ENCODE measurements around the gene CRADD.

The CRADD gene

GRCh38 chr12:93727911-93728310 lies 50.7 kb downstream of the CRADD start:
- Histone ChIP-seq H3K4me3 (no peak overlapping the region), H3K27ac (no peak overlapping the region), H3K36me3 (ENCODE audit: insufficient read depth, low read length) (no peaks in the 10 kb centered on the region), H3K9ac (ENCODE audit: insufficient read length) (no peak overlapping the region), H3K9me3 (ENCODE audit: low read depth, low read length) (no peaks in the 10 kb centered on the region)
- no peak for DNase-seq (ENCODE audit: low read depth, low spot score)
- TF ChIP-seq FOXP2 (optimal IDR thresholded peaks at IDR 0.05; ENCODE audit: control extremely low read depth, extremely low read length, insufficient read depth) (no peak), POLR2AphosphoS5 (IDR thresholded peaks at IDR 0.05; ENCODE audit: borderline replicate concordance, low read depth, low read length) (no peak), EZH2 (IDR thresholded peaks at IDR 0.05) (no peak)

- no peak overlapping the region for H3K9ac ChIP-seq (ENCODE audit: insufficient read length)
- H3K36me3 ChIP-seq (ENCODE audit: insufficient read depth, low read length), result no peaks in the 10 kb centered on the region
- no peak for DNase-seq (ENCODE audit: low read depth, low spot score)
- TF ChIP-seq EZH2 (IDR thresholded peaks at IDR 0.05) (no peak), FOXP2 (optimal IDR thresholded peaks at IDR 0.05; ENCODE audit: control extremely low read depth, extremely low read length, insufficient read depth) (no peak), POLR2AphosphoS5 (IDR thresholded peaks at IDR 0.05; ENCODE audit: borderline replicate concordance, low read depth, low read length) (no peak)
- no peak overlapping the region for H3K4me3 ChIP-seq
- H3K27ac ChIP-seq, result no peak overlapping the region
- no peaks in the 10 kb centered on the region for H3K9me3 ChIP-seq (ENCODE audit: low read depth, low read length)
Measured at GRCh38 chr12:93729934-93730333, 52.8 kb downstream of the CRADD start.

GRCh38 chr12:93733358-93733757 lies 56.2 kb downstream of the CRADD start:
- no peaks in the 10 kb centered on the region for H3K36me3 ChIP-seq (ENCODE audit: insufficient read depth, low read length)

GRCh38 chr12:93733928-93734327 lies 56.8 kb downstream of the CRADD start:
- no peak for DNase-seq (ENCODE audit: low read depth, low spot score)
- no peak for TF ChIP-seq EZH2 (IDR thresholded peaks at IDR 0.05)
- TF ChIP-seq FOXP2 (optimal IDR thresholded peaks at IDR 0.05; ENCODE audit: control extremely low read depth, extremely low read length, insufficient read depth), result no peak
- no peak for TF ChIP-seq POLR2AphosphoS5 (IDR thresholded peaks at IDR 0.05; ENCODE audit: borderline replicate concordance, low read depth, low read length)
- H3K4me3 ChIP-seq, result no peak overlapping the region
- no peaks in the 10 kb centered on the region for H3K9me3 ChIP-seq (ENCODE audit: low read depth, low read length)
- no peaks in the 10 kb centered on the region for H3K36me3 ChIP-seq (ENCODE audit: insufficient read depth, low read length)
- H3K27ac ChIP-seq, result no peak overlapping the region
- H3K9ac ChIP-seq (ENCODE audit: insufficient read length), result no peak overlapping the region

More at GRCh38 chr12:93733358-93733757, 56.2 kb downstream of the CRADD start:
- Histone ChIP-seq H3K27ac (no peak overlapping the region), H3K9ac (ENCODE audit: insufficient read length) (no peak overlapping the region), H3K9me3 (ENCODE audit: low read depth, low read length) (no peaks in the 10 kb centered on the region), H3K4me3 (no peak overlapping the region)
- no peak for TF ChIP-seq EZH2 (IDR thresholded peaks at IDR 0.05)
- TF ChIP-seq POLR2AphosphoS5 (IDR thresholded peaks at IDR 0.05; ENCODE audit: borderline replicate concordance, low read depth, low read length), result no peak
- TF ChIP-seq FOXP2 (optimal IDR thresholded peaks at IDR 0.05; ENCODE audit: control extremely low read depth, extremely low read length, insufficient read depth), result no peak
- no peak for DNase-seq (ENCODE audit: low read depth, low spot score)

DNA sequence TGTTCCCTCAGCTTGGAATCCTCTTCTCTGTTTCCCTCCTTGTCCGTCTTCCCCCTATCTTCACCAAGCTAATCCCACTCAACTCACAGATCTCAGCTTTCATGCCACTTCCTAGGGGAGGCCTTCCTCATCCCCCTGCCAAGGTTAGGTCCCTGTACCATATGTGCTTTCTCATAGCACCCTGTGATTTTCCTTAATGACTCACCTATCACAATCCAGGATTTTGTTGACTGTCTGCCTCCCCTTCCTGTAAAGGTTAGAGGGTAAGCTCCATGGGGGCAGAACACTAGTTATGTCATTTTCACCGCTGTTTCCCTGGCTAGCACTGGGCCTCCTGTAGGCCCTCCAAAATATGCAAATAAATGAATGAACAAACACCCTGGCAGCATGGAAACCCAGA lies 57.6 kb downstream of the CRADD start:
- DNase-seq (ENCODE audit: low read depth, low spot score), result no peak
- Histone ChIP-seq H3K9ac (ENCODE audit: insufficient read length) (no peak overlapping the region), H3K36me3 (ENCODE audit: insufficient read depth, low read length) (no peaks in the 10 kb centered on the region), H3K27ac (no peak overlapping the region), H3K4me3 (no peak overlapping the region), H3K9me3 (ENCODE audit: low read depth, low read length) (no peaks in the 10 kb centered on the region)
- TF ChIP-seq POLR2AphosphoS5 (IDR thresholded peaks at IDR 0.05; ENCODE audit: borderline replicate concordance, low read depth, low read length), result no peak
- TF ChIP-seq EZH2 (IDR thresholded peaks at IDR 0.05), result no peak
- TF ChIP-seq FOXP2 (optimal IDR thresholded peaks at IDR 0.05; ENCODE audit: control extremely low read depth, extremely low read length, insufficient read depth), result no peak

DNA sequence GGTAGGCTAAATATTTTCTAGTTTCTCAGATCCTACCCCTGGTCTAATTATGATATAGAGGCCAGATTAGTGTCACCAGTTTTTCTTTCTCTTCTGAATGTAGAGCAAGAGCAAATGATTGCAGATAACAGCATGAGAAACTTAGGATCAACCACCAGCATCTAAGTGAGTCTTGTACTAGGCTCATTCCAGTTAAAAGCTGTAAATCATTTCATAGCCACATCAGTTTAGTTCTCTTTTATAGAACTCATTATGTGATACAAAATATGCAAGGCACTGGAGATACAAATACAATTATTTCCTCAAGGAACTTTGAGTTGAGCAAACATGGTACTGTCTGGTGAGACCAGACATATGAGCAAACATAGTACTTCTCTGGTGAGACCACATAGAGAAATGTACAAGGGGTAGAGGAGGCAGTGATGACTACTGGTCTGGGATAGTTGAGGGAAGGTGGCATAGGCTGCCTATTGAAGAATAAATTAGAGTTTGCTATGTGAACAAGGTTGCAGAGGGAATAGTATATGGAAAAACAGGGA lies 59.5 kb downstream of the CRADD start:
- no peak overlapping the region for H3K9ac ChIP-seq (ENCODE audit: insufficient read length)
- H3K9me3 ChIP-seq (ENCODE audit: low read depth, low read length), result no peaks in the 10 kb centered on the region
- H3K4me3 ChIP-seq, result no peak overlapping the region
- no peaks in the 10 kb centered on the region for H3K36me3 ChIP-seq (ENCODE audit: insufficient read depth, low read length)
- no peak overlapping the region for H3K27ac ChIP-seq
- no peak for TF ChIP-seq EZH2 (IDR thresholded peaks at IDR 0.05)
- TF ChIP-seq POLR2AphosphoS5 (IDR thresholded peaks at IDR 0.05; ENCODE audit: borderline replicate concordance, low read depth, low read length), result no peak
- TF ChIP-seq FOXP2 (optimal IDR thresholded peaks at IDR 0.05; ENCODE audit: control extremely low read depth, extremely low read length, insufficient read depth), result no peak
- no peak for DNase-seq (ENCODE audit: low read depth, low spot score)

GRCh38 chr12:93737457-93738198 lies 60.5 kb downstream of the CRADD start:
- TF ChIP-seq POLR2AphosphoS5 (IDR thresholded peaks at IDR 0.05; ENCODE audit: borderline replicate concordance, low read depth, low read length), result no peak
- no peak for TF ChIP-seq FOXP2 (optimal IDR thresholded peaks at IDR 0.05; ENCODE audit: control extremely low read depth, extremely low read length, insufficient read depth)
- H3K36me3 ChIP-seq (ENCODE audit: insufficient read depth, low read length), result no peaks in the 10 kb centered on the region
- no peaks in the 10 kb centered on the region for H3K9me3 ChIP-seq (ENCODE audit: low read depth, low read length)
- H3K9ac ChIP-seq (ENCODE audit: insufficient read length), result no peak overlapping the region
- DNase-seq (ENCODE audit: low read depth, low spot score), result no peak
- H3K27ac ChIP-seq, result no peak overlapping the region
- no peak overlapping the region for H3K4me3 ChIP-seq

- H3K36me3 ChIP-seq (ENCODE audit: insufficient read depth, low read length), result no peaks in the 10 kb centered on the region
- H3K9me3 ChIP-seq (ENCODE audit: low read depth, low read length), result no peaks in the 10 kb centered on the region
- H3K4me3 ChIP-seq, result no peak overlapping the region
- no peak overlapping the region for H3K27ac ChIP-seq
- TF ChIP-seq POLR2AphosphoS5 (IDR thresholded peaks at IDR 0.05; ENCODE audit: borderline replicate concordance, low read depth, low read length) (no peak), EZH2 (IDR thresholded peaks at IDR 0.05) (no peak), FOXP2 (optimal IDR thresholded peaks at IDR 0.05; ENCODE audit: control extremely low read depth, extremely low read length, insufficient read depth) (no peak)
- no peak overlapping the region for H3K9ac ChIP-seq (ENCODE audit: insufficient read length)
- DNase-seq (ENCODE audit: low read depth, low spot score), result no peak
Measured at GRCh38 chr12:93738199-93739058, 61.3 kb downstream of the CRADD start.
